22Rv1 (cell line): Measurements from ENCODE around the gene RFPL2.

Experiments
- CTCF ChIP-seq: fragments of 450-650 bp; IDR thresholded peaks from 2 replicates; pipeline ENCODE4 v1.5.1; 2017; ENCODE audit warnings: mild to moderate bottlenecking
- ZFX ChIP-seq: fragments of 450-650 bp; IDR thresholded peaks from 2 replicates; pipeline ENCODE4 v1.6.1; 2017; ENCODE audit warnings: antibody characterized with exemption, borderline replicate concordance

GRCh38 chr22:32144496-32145274 is 60.2 kb downstream of the RFPL2 start:
- TF ChIP-seq CTCF (no peak), ZFX (no peak)
